GM21717 (cell line): ENCODE measurements around the gene SASH3.
A peak's percentile ranks its signal among the peaks of the same experiment; 100 is the strongest.

ENCODE experiments used
- ATAC-seq: cut with Tn5 transposase; IDR thresholded peaks from one replicate; pipeline ENCODE4 v1.9.1; 2021; ENCODE audit warnings: mild to moderate bottlenecking, moderate library complexity; ENCODE audit not compliant: unreplicated experiment

SASH3 gene

DNA sequence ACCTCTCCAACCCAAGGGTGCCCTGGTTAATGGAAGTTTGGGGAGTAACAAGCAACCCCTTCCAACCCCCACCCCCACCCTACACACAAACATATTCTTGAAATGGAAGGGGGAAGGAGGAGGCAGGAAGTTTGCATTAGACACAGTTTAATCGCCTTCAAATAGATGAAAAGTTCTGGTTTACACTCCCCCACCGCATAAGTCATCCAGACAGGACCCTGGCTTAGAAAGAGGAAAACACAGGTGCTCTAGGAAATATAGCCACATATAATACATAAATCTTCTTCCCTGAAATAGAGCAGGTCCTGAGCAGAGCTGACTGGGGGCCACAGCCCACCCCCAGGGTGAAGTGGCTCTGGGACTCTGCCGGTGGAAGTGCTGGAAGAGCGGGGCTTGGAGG lies 25.1 kb downstream of the SASH3 start:
- no peak for ATAC-seq

DNA sequence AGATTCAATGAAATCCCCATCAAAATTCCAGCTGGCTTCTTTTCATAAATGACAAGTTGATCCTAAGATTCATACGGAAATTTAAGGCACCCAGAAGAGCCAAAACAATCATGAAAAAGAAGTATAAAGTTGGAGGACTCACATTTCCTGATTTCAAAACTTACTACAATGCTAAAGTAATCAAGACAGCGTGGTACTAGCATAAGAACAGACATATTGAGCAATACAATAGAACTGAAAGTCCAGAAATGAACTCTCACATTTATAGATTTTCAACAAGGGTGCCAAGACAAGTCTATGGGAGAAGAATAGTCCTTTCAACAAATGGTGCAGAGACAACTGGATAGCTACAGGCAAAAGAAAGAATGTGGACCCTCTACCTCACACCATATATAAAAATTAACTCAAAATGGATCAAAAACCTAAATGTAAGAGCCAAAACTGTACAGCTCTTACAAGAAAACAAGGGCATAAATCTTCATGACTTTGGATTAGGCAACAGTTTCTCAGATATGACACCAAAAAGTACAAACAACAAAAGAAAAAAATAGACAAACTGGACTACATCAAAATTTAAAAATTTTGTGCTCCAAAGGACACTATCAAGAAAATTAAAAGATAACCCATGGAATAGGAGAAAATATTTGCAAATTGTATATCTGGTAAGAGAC lies 28.5 kb downstream of the SASH3 start:
- no peak for ATAC-seq

DNA sequence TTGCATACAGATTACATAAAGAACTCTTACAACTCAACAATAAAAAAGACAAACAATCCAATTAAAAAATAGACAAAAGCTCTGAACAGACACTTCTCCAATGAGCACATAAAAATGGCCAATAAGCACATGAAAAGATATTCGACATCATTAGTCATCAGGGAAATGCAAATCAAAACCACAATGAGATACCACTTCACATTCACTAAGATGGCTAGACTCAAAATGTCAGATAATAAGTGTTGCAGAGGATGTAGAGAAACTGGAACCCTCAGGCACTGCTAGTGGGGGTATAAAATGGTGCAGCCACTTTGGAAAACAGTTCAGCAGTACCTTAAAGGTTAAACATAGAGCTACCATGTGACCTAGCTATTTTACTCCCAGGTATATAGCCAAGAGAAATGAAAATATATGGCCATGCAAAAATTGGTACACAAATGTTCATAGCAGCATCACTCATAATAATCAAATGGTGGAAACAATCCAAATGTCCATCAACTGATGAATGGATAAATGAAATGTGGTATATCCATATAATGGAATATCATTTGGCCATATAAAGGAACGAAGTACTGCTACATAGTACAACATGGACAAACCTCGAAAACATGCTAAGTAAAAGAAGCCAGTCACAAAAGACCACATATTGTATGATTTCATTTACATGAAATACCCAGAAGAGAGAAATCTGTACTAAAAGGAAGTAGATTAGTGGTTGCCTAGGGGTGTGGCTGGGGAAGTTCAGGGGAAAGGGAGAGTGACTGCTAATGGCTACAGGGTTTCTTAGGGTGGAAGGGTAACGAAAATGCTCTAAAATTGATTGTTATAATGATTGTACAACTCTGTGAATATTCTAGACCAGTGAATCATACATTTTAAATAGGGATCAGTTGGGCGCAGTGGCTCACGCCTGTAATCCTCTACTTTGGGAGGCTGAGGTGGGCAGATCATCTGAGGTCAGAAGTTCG lies 29.4 kb downstream of the SASH3 start:
- no peak for ATAC-seq

DNA sequence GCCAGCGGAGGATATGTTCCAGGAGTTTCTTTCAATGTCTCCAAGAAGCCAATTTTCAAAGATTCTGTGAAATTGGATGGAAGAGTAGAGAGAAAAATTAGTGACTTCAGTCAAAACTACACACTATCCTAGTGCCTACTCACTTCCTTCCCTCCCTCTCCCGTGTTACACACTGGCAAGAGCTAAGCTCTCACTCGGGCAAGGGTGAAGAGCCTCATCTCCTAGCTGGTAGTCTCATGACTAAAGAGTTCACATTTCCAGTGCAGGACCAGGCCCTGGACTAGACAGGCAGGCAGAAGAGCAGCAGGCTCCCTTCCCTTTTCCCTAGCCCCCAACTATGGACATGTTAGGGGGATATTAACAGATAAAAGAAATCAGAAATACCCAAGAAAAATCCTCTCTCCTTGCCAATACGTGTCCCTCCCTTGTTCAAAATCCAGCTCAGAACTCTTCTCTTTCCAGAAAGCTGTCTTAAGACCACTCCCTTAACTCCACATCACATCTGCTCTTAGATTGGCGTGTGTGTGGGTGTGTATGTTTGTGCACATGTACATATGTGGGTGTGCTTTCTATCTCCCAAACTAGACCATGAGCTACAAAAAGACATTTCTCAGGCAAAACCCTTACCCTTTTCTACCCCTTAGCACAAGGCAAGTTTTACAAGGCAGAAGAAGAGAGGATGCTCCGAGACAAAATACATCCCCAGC lies 34.1 kb downstream of the SASH3 start:
- ATAC-seq, result no peak

DNA sequence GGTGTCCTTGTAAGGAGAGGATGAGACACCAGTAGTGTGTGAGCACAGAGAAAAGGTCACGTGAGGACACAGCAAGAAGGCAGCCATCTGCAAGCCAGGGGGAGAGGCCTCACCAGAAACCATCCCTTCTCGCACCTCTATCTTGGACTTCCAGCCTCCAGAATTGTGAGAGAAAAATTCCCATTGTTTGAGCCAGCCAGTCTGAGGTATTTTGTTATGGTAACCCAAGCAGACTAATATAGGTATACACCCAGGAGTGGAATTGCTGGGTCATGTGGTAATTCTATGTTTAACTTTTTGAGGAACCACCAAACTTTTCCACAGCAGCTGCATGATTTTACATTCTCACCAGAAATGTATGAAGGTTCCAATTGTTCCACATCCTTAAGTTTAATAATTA lies 38.4 kb downstream of the SASH3 start:
- ATAC-seq, result no peak

DNA sequence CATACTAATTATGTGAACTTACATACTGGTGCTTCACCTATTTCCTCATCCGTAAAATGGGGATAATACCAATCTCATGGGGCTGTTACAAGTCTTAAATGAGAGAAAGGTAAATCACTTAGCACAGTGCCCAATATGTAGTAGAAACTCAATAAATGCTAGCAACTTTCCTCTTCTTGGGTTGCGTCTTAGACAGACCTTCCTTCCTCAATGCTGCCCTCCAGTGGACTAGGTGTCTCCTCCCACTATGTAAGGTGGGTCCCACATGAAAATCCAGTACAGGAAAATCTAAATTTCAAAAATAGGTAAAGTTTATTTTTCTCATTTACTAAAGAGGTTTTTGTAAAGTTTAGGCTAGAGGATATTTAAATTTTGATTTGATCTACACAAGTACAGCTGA lies 43.4 kb downstream of the SASH3 start:
- ATAC-seq, result no peak

DNA sequence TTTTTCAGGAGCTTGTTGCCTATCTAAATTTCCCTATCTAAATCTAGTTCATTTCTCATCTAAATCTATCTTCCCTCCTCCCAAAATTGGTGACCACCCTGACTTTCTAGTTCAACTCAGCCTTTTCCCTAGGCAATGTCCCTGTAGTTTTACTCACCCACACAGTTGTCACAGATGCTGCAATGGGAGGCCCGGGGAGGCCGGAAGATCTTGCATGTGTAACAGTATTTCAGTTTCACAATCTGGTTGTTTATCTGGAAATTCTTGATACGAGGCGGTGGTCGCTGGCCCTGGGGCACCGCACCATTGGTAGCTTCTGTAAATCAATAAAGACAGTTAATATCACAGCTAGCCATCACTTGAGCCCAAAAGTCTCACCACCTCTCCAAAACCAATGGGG lies 43.8 kb downstream of the SASH3 start:
- no peak for ATAC-seq

DNA sequence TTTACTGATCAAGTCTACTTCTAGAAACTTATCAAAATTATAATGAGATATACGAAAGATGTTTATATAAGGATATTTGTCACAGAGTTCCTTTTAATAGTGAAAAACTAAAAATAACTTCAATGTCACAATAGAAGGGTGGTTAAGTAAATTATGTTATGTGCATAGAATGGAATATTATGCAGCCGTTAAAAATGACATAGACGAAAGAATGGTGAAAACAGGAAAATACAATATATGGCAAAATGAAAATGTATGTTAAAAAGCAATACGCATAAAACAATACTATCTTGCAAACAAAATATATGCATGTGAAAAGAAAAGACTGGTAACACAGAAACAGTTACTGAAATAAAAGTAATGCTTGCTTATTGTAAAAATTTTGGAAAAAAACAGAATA lies 44.9 kb downstream of the SASH3 start:
- ATAC-seq, result no peak

DNA sequence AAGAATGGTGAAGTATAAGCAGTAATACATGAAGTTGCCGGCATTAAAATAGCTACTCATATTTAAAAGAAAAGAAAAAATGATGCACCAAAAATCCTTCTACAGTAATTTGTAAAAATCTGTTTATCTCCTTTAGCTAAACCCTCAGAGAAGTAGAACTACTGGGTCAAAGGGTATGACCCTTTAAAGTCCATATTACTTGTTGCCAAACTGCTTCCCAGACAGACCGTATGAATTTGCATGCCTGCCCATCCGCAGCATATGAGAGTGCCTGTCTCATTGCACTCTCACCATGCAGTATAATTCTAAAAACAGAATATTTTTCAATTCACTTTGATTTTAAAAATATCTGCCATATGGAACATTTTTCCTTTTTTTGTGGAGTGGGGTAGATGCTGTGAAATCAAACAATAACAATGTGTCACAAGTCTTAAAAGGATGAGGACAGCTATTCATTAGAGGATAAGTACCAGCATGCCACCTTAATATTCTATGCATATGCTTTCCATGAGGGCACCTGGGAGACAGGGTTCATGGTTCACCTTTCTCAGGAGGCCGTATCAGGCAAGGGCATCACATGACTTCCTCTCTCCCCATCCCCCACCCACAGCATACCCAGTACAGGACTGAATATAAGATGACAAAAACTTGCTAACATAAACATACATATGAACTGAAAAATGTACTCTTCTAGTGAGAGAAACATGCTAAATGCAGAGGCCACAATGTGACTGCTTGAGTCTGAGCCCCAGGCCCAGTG lies 46.2 kb downstream of the SASH3 start:
- ATAC-seq, result no peak

DNA sequence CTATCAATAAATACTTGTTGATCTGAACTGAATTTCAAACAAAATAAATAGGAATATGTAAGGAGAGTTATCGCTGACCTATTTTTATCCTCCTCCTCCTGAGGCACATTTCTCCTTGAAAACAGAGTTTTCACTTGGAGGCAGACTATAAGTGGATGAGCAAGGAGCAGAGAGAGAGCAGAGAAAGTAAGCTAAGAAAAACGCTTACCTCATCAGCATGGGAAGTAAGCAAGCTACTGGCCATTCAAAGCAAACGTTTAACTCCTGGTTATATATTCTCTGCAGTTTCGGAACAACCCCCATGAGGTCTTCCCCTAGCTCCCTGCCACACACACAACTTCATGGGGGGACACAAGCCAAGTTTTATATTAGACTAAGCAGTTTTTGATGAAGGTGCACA lies 50.7 kb downstream of the SASH3 start:
- ATAC-seq, result no peak

DNA sequence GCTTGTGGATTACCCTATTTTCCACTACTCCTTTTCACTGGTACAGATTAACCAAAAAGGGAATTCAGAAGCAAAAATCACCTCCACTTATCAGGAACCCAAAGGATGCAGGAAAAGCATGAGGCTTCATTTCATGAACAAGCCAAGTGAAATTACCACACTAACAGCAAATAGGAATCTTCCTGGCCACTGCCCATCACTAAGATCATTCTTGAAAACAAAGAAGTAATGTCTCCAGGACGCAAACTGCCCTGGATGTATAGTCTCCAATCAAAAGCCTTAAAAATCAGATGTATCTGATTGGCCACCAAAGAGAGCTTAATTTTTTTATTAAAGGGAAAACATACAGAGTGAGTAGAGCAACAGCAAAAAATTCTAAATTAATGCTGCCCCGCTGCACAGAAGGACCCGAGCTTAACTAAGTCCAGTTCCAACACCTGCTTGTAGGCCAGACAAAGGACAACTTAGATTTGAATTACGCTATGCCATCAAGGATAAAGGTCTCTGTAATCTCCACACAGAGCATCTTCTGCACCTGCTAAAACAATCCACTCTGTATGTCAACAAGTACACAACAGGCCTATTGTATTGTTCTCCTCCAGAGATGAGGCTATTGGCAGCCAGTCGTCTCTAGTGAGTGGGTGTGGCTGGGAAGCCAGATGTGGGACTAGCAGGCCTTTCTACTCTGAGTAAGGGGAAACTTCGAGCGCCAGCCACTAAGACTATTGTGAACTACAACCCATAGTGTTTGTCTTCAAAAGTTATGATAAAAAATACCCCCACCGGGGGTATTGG lies 51.5 kb downstream of the SASH3 start:
- ATAC-seq, result no peak

DNA sequence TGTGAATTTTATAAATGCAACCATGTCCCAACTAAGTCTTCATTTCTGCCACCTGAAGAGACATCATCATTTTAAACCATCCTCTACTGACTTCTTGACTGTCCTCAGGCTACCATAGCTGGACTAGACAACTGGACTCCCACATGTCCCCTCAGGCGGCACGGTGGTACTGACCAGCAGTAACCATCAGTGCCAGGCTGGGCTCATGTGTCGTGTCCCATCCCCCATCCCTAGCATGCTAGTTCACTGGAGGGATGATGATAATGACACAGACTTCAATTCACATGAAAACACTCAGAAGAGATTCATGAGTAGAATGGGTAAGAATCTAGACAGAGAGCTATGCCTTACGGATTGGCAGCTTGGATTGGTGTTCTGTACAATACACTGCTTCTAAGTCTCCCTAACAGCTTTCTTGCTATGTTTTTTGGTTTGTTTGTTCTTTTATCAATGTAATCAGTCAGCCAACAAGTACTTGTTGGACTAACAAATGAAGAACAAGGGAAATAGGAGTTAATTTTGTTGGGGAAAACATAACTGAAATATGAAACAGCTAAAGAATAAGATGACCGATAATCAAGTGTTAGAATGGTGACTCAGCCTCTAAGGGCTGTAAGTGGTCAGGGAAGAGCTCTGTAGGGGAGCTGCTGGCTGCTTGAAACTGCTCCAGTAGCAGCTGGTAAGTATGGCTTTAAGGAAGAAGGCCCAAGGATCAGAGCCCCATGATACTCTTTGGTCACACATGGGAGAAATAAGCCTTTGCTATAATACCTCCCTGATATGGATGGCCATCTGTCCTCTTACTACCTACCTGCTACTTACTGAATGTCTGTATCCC lies 53.6 kb downstream of the SASH3 start:
- ATAC-seq, result no peak

DNA sequence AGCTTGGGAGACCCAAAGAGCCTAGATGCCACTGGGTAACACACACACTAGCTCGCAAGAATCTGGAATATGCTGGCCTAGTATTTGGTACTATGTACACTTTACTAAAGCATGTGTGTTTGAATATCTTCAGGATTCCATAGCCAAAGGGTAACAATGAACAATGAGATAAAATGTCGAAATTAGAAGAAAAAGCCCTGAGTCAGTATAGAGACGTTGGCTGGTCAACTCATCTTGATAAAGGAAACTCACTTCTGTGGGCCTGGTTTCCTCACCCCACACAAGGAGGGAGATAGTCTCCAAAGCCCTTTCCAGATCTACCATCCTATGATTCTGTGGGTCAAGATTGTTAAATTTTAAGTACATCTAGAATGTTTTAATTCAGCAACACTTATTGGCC lies 57.1 kb downstream of the SASH3 start:
- ATAC-seq, result no peak

DNA sequence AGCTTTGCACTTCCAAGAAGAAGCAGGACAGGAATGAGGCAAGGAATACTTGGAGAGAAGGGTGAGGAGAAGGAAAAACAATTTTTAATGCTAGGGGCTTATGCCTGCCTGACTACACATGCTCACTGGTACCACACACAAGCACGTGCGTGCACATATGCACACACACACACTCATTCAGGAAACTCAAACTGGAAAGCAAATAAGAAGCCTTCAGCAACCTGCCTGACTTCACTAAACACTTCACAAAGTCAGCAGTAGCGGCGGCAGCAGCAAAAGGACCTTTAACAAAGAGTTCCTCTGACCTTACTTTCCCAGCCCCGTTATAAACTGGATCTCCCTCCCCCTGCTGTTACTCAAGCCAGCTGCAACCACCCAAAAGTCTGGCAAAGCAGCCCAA lies 60.6 kb downstream of the SASH3 start:
- ATAC-seq, result no peak

DNA sequence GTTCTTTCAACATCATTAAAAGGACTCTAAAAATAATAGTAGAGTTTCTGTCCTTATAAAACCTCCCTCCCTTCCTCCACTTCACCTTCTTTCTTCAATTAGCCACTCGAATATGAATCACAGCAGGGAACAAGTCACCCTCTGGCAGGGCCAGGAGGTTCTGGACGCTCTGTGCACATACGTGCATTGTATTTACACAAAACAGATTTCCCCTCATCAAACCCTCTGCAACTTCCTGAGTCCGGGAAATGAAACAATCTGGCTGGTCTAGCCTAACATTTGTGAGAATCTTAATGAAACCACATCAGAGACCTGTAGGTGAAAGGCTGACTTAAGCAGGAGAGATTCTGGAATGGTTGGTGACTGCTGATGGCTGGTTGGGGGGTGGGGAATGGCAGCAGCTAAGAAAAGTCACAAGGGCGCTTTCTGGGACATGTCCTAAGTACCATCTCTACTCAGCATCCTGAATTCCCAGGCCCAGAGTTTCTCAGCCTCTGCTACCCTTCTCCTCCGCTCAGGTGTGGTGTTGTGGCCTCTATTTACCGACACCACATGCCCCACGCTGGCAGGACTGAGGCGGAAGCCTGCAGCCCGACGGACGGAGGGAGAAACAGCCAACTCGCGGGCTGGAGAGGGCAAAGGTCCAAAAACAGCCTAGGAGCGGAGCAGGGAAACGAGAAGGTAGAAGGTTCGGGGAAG lies 62.9 kb downstream of the SASH3 start:
- no peak for ATAC-seq

DNA sequence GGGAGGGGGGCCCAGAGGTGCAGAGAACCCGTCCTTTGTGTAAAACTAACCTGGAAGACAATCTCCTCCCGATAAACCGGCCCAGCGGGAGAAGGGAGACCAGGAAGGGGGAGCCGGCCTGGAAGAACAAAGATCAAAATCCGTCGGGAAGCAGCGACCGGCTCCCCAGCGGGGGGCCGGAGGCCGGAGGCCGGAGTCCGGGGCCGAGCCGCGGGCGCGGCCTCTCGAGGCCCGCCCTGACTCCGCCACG lies 63.4 kb downstream of the SASH3 start:
- no peak for ATAC-seq

DNA sequence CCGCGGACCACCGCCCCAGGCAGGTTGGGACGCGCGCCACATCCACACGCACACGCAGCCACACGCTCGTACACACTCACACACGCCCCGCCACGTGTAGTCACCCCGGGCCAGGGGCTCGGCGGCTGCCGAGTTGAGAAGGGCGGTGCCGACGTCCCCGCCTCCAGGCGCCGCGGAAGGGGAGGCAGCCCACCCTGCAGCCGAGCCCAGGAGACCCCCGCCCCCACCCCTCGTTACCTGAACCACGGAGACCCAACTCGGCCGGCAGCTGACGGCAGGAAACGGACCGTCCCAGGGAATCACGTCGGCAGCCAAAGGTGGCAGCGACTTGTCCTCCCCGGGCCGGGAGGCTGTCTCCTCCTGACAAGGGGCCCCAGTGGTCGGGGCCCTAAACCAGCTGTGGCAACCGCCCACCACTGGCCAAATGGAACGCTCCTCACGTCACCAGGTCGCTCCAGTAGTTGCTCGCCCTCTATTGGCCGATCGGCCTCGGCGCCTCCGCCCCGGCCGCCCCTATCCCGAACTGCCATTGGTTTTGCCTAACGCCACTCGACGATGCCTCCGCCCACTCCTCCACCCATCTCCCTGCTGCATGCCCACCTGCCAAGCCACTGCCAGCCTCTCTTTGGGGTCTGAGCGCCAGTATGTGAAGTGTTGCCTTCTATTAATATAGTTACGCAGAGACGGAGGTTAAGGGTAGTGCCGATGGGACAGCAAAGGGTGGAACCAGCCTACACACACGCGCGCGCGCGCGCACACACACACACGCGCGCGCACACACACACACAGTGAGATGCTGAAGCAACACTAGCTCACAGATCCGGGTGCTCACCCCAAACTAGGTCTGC lies 63.9 kb downstream of the SASH3 start, which contains the start of gene ZDHHC9:
Gene ZDHHC9, minus strand, starts transcription at position 428 of the 848 bp plus-strand sequence. CDS start 1,941 bp downstream, outside the sequence.
- ATAC-seq, result peak; percentile 98
